HCT116 (cell line): Measurements from ENCODE around the gene SIPA1L3. TPM values are rescaled to one million over a fixed set of nuclear protein-coding genes. Genes with fewer than 3 reads are reported as not detected.

Experiments
- ATAC-seq: fragments of 200-7000 bp; cut with Tn5 transposase; 2 replicates; pipeline ENCODE4 v1.9.1; 2020; ENCODE audit warnings: mild to moderate bottlenecking, moderate library complexity
- BruUV-seq: library from RNA; stranded (reverse); fragments of 400-500 nt; replicated peaks from 2 replicates; lab custom pipeline; 2021; lab: Mats Ljungman, UMichigan
- CTCF ChIA-PET: fragments of 300-600 bp; sonication (Branson Sonifier 250); formaldehyde crosslinking; loops from one replicate; lab custom pipeline; 2021; ENCODE audit warnings: antibody characterized with exemption; lab: Charles Lee
- POLR2A ChIA-PET: fragments of 300-600, 350-600 bp; sonication (Branson Sonifier 250); formaldehyde crosslinking; loops from one replicate; lab custom pipeline; 2021; ENCODE audit warnings: antibody characterized with exemption; lab: Charles Lee
- RAD21 ChIA-PET, 2 experiments: fragments of 300-600 bp; sonication (Branson Sonifier 250); formaldehyde crosslinking; loops; one replicate each; lab custom pipeline; 2023; ENCODE audit warnings: low total read pairs in 2 of 2; ENCODE audit not compliant: uncharacterized antibody in 2 of 2, unreplicated experiment in 2 of 2, low non-redundant PET in 1 of 2; lab: Charles Lee
- DNase-seq: peaks from one replicate; pipeline ENCODE4 v3.0.0-alpha.2; 2010; ENCODE audit warnings: low read depth, low spot score
- H2AFZ ChIP-seq: fragments of 200-600 bp; shearing (Covaris generic), sonication (generic); 2 replicates; pipeline ENCODE4 v1.6.1; 2017; ENCODE audit warnings: low read depth, mixed run types, mixed read lengths, antibody characterized with exemption, low read length; ENCODE audit not compliant: poor library complexity, severe bottlenecking
- H3K27ac ChIP-seq: 2 replicates; pipeline ENCODE4 v1.5.1; 2012; ENCODE audit warnings: low read depth, low read length
- H3K27me3 ChIP-seq: fragments of 200-600 bp; sonication (generic); 2 replicates; pipeline ENCODE4 v1.6.1; 2016; ENCODE audit warnings: mixed run types, low read length, mixed read lengths; ENCODE audit not compliant: insufficient read depth
- H3K36me3 ChIP-seq, 2 experiments: fragments of 200-500 bp in 1 of 2; fragments of 200-600 bp in 1 of 2; sonication (Bioruptor generic) in 1 of 2; sonication (generic) in 1 of 2; 2 replicates each; pipeline versions ENCODE4 v1.5.1 to v1.6.1; 2014 to 2016; ENCODE audit warnings: low read length in 2 of 2, inconsistent platforms in 1 of 2, mixed read lengths in 1 of 2, mixed run types in 1 of 2; ENCODE audit not compliant: insufficient read depth in 2 of 2, control insufficient read depth in 1 of 2
- H3K4me1 ChIP-seq, 2 experiments: fragments of 200-600 bp in 1 of 2; sonication (generic) in 1 of 2; 2 replicates each; pipeline versions ENCODE4 v1.5.1 to v1.6.1; 2012 to 2017; ENCODE audit warnings: low read length in 2 of 2, inconsistent platforms in 1 of 2, mild to moderate bottlenecking in 1 of 2, mixed read lengths in 1 of 2, mixed run types in 1 of 2, moderate library complexity in 1 of 2; ENCODE audit not compliant: insufficient read depth in 2 of 2, control insufficient read depth in 1 of 2
- H3K4me2 ChIP-seq: fragments of 200-600 bp; sonication (generic); 2 replicates; pipeline ENCODE4 v1.6.1; 2017; ENCODE audit warnings: mixed run types, low read length, mixed read lengths
- H3K4me3 ChIP-seq, 2 experiments: fragments of 200-600 bp in 1 of 2; sonication (generic) in 1 of 2; replicated peaks in 1 of 2; 2 replicates each; pipeline ENCODE4 v1.5.1; 2011 to 2016; ENCODE audit warnings: low read length in 2 of 2, control low read depth in 1 of 2, low read depth in 1 of 2, mild to moderate bottlenecking in 1 of 2, mixed read lengths in 1 of 2, mixed run types in 1 of 2
- H3K79me2 ChIP-seq: fragments of 200-600 bp; sonication (generic); 2 replicates; pipeline ENCODE4 v1.6.1; 2017; ENCODE audit warnings: mild to moderate bottlenecking, mixed run types, low read length, moderate library complexity, mixed read lengths; ENCODE audit not compliant: insufficient read depth
- H3K9ac ChIP-seq: fragments of 200-600 bp; sonication (generic); 2 replicates; pipeline ENCODE4 v1.6.1; 2016; ENCODE audit warnings: low read length, mixed read lengths
- H3K9me2 ChIP-seq: fragments of 200-600 bp; sonication (generic), shearing (Covaris generic); 2 replicates; pipeline ENCODE4 v1.6.1; 2017; ENCODE audit warnings: mixed run types, mild to moderate bottlenecking, moderate library complexity; ENCODE audit not compliant: insufficient read depth
- H3K9me3 ChIP-seq, 2 experiments: fragments of 200-500 bp in 1 of 2; fragments of 200-600 bp in 1 of 2; sonication (Bioruptor generic) in 1 of 2; sonication (generic) in 1 of 2; 2 replicates each; pipeline ENCODE4 v1.6.1; 2014 to 2017; ENCODE audit warnings: low read length in 2 of 2, mixed read lengths in 2 of 2, inconsistent platforms in 1 of 2, low read depth in 1 of 2, mild to moderate bottlenecking in 1 of 2, mixed run types in 1 of 2, moderate library complexity in 1 of 2; ENCODE audit not compliant: control insufficient read depth in 1 of 2, insufficient read depth in 1 of 2
- H4K20me1 ChIP-seq: fragments of 200-600 bp; sonication (generic), shearing (Covaris generic); 2 replicates; pipeline ENCODE4 v1.6.1; 2017; ENCODE audit warnings: mixed run types, mild to moderate bottlenecking, moderate library complexity; ENCODE audit not compliant: insufficient read depth
- CEBPB ChIP-seq: IDR thresholded peaks from 2 replicates; pipeline ENCODE4 v1.6.1; 2012; ENCODE audit warnings: low read depth
- CTCF ChIP-seq, 3 experiments: fragments of 200-600 bp in 1 of 3; sonication (generic) in 1 of 3; IDR thresholded peaks in 2 of 3; conservative IDR thresholded peaks in 1 of 3; 2 replicates each; pipeline ENCODE4 v1.5.1; 2012 to 2017; ENCODE audit warnings: low read depth in 2 of 3, low read length in 2 of 3, antibody characterized with exemption in 1 of 3, borderline replicate concordance in 1 of 3, control low read depth in 1 of 3, mild to moderate bottlenecking in 1 of 3, mixed read lengths in 1 of 3, mixed run types in 1 of 3, moderate library complexity in 1 of 3; ENCODE audit not compliant: insufficient read depth in 1 of 3
- EGR1 ChIP-seq: IDR thresholded peaks from 2 replicates; pipeline ENCODE4 v1.6.1; 2012; ENCODE audit warnings: low read depth
- ELF1 ChIP-seq: IDR thresholded peaks from 2 replicates; pipeline ENCODE4 v1.6.1; 2012; ENCODE audit warnings: low read depth, borderline replicate concordance
- EZH2 ChIP-seq: fragments of 200-600 bp; sonication (generic); IDR thresholded peaks from 2 replicates; pipeline ENCODE4 v1.6.1; 2017; ENCODE audit warnings: antibody characterized with exemption, mixed run types
- EZH2phosphoT487 ChIP-seq: fragments of 200-600 bp; IDR thresholded peaks from 2 replicates; pipeline ENCODE4 v1.6.1; 2018; ENCODE audit warnings: antibody characterized with exemption, borderline replicate concordance
- MAX ChIP-seq: IDR thresholded peaks from 2 replicates; pipeline ENCODE4 v1.6.1; 2012
- POLR2A ChIP-seq: IDR thresholded peaks from 2 replicates; pipeline ENCODE4 v1.7.0; 2011; ENCODE audit warnings: borderline replicate concordance; ENCODE audit not compliant: insufficient read depth, insufficient read length; ENCODE audit errors: extremely low read depth
- POLR2AphosphoS5 ChIP-seq: IDR thresholded peaks from 2 replicates; pipeline ENCODE4 v1.6.1; 2011; ENCODE audit warnings: mild to moderate bottlenecking, low read depth, low read length, moderate library complexity
- RAD21 ChIP-seq: IDR thresholded peaks from 2 replicates; pipeline ENCODE4 v1.6.1; 2012; ENCODE audit warnings: low read depth, mild to moderate bottlenecking
- REST ChIP-seq: IDR thresholded peaks from 2 replicates; pipeline ENCODE4 v1.6.1; 2012; ENCODE audit warnings: low read depth
- SP1 ChIP-seq: IDR thresholded peaks from 2 replicates; pipeline ENCODE4 v1.6.1; 2012; ENCODE audit warnings: low read depth
- SRF ChIP-seq: IDR thresholded peaks from 2 replicates; pipeline ENCODE4 v1.6.1; 2012; ENCODE audit warnings: low read depth
- TCF7L2 ChIP-seq: IDR thresholded peaks from 2 replicates; pipeline ENCODE4 v1.7.0; 2011; ENCODE audit warnings: borderline replicate concordance, inconsistent platforms; ENCODE audit not compliant: insufficient read depth, insufficient read length; ENCODE audit errors: extremely low read depth
- YY1 ChIP-seq: IDR thresholded peaks from 2 replicates; pipeline ENCODE4 v1.6.1; 2011; ENCODE audit warnings: low read length, low read depth, moderate library complexity, mild to moderate bottlenecking; ENCODE audit not compliant: insufficient replicate concordance; ENCODE audit errors: extremely low read depth
- ZFX ChIP-seq: fragments of 450-650 bp; IDR thresholded peaks from 2 replicates; pipeline ENCODE4 v1.6.1; 2017
- ZNF274 ChIP-seq: fragments of 200-500 bp; sonication (Bioruptor generic); IDR thresholded peaks from 2 replicates; pipeline ENCODE4 v1.6.1; 2014; ENCODE audit warnings: mild to moderate bottlenecking, low read depth, low read length, inconsistent platforms
- intact Hi-C: fragments of 100-400 bp; cut with micrococcal nuclease; formaldehyde crosslinking; loops from 2 replicates; pipeline ENCODE4 v1.10.0; 2022
- total RNA-seq: library from RNA; stranded (reverse); gene quantifications from one replicate; pipeline ENCODE4 v1.2.1, GENCODE V29; 2021; ENCODE audit not compliant: unreplicated experiment

SIPA1L3 gene
- total RNA-seq, 1 experiment from 2014 or later: 41.8 TPM

- ChIA-PET POLR2A (no interaction called here), CTCF (no interaction called here), RAD21 (no interaction called here)
- H3K27me3 ChIP-seq: no peaks in the 10 kb centered on the region
- H3K9me2 ChIP-seq: no peaks in the 10 kb centered on the region
- no peak overlapping the region for H3K4me2 ChIP-seq
- DNase-seq: no peak
- no peak overlapping the region for H3K27ac ChIP-seq
- no peak overlapping the region for H3K4me3 ChIP-seq
- H3K4me1 ChIP-seq: no peaks in the 10 kb centered on the region
- no peaks in the 10 kb centered on the region for H3K9me3 ChIP-seq
- H2AFZ ChIP-seq: no peak overlapping the region
- intact Hi-C loops: no loop called here
- H3K9ac ChIP-seq: no peak overlapping the region
- H3K79me2 ChIP-seq: no peaks in the 10 kb centered on the region
- no peaks in the 10 kb centered on the region for H4K20me1 ChIP-seq
- TF ChIP-seq TCF7L2 (no peak), ELF1 (no peak), CTCF (IDR thresholded peaks at IDR 0.05 in 2 of 3, conservative IDR thresholded peaks at IDR 0.05 in 1 of 3; ENCODE audit: borderline replicate concordance in 1 of 3, insufficient read depth in 1 of 3, low read depth in 2 of 3, low read length in 2 of 3) (no peak), POLR2A (no peak), RAD21 (no peak), EGR1 (no peak), REST (no peak), SRF (no peak), POLR2AphosphoS5 (no peak), ZNF274 (no peak), EZH2 (no peak), YY1 (no peak), SP1 (no peak), ZFX (no peak), MAX (no peak), CEBPB (no peak), EZH2phosphoT487 (no peak)
- BruUV-seq: no TSS peak
- no peak for ATAC-seq
- no peaks in the 10 kb centered on the region; a peak in 1 of 4 replicates for H3K36me3 ChIP-seq
Measured at GRCh38 chr19:38182536-38183210, 275.7 kb downstream of the SIPA1L3 start.
